A549 (cell line): ENCODE results near the gene HDAC7. TPM values are rescaled to one million over a fixed set of nuclear protein-coding genes. Genes with fewer than 3 reads are reported as not detected.

Experiments used
- ATAC-seq, 2 experiments: fragments of 200-7000 bp in 1 of 2; fragments of >200 bp in 1 of 2; cut with Nextera tagmentation in 1 of 2; cut with Tn5 transposase in 1 of 2; 3 replicates each; pipeline versions ENCODE4 v1.8.0 to v1.9.1; 2018 to 2020; ENCODE audit warnings: mild to moderate bottlenecking in 1 of 2, moderate library complexity in 1 of 2
- CTCF ChIA-PET: fragments of 300-600 bp; sonication (Branson Sonifier 250); formaldehyde crosslinking; extraction: SDS; loops from one replicate; lab custom pipeline; 2021; ENCODE audit warnings: antibody characterized with exemption, inconsistent platforms; lab: Yijun Ruan, JAX
- POLR2A ChIA-PET: fragments of 350-600 bp; formaldehyde crosslinking; extraction: SDS; loops from one replicate; lab custom pipeline; 2021; ENCODE audit warnings: antibody characterized with exemption, inconsistent platforms; lab: Yijun Ruan, JAX
- DNase-seq, 2 experiments: peaks; one replicate each; pipeline versions ENCODE4 v3.0.0 to v3.0.0-alpha.2; 2011 to 2016; ENCODE audit warnings: low read depth in 1 of 2, low spot score in 1 of 2
- FAIRE-seq: peaks from 2 replicates; lab custom pipeline; 2011; peaks lifted over from hg19 to GRCh38; lab: Jason Lieb, UNC
- H3K27ac ChIP-seq, 2 experiments: fragments of >200 bp; sonication (Bioruptor Twin); formaldehyde crosslinking; 3 replicates each; pipeline ENCODE4 v1.5.1; 2016 to 2017
- H3K4me1 ChIP-seq: fragments of >200 bp; sonication (Bioruptor Twin); formaldehyde crosslinking; 3 replicates; pipeline ENCODE4 v1.6.1; 2016
- H3K4me2 ChIP-seq: fragments of >200 bp; sonication (Bioruptor Twin); formaldehyde crosslinking; 3 replicates; pipeline ENCODE4 v1.6.1; 2016
- H3K4me3 ChIP-seq: fragments of >200 bp; sonication (Bioruptor Twin); formaldehyde crosslinking; 3 replicates; pipeline ENCODE4 v1.5.1; 2016
- H3K9me3 ChIP-seq: fragments of >200 bp; sonication (Bioruptor Twin); formaldehyde crosslinking; 3 replicates; pipeline ENCODE4 v1.6.1; 2016
- CHD4 ChIP-seq: fragments of 200-600 bp; sonication (generic); IDR thresholded peaks from 2 replicates; pipeline ENCODE4 v1.6.1; 2016; ENCODE audit warnings: antibody characterized with exemption, mild to moderate bottlenecking, borderline replicate concordance
- EHF ChIP-seq: fragments of 250-450 bp; sonication (Bioruptor Pico); IDR thresholded peaks from 2 replicates; pipeline ENCODE4 v1.5.0; 2020; ENCODE audit warnings: mild to moderate bottlenecking
- EHMT2 ChIP-seq: fragments of 200-600 bp; sonication (generic); IDR thresholded peaks from 2 replicates; pipeline ENCODE4 v1.6.1; 2016; ENCODE audit warnings: antibody characterized with exemption, low read depth, mild to moderate bottlenecking, moderate library complexity
- HOXB13 ChIP-seq: fragments of 250-450 bp; sonication (Bioruptor Pico); IDR thresholded peaks from 2 replicates; pipeline ENCODE4 v1.5.0; 2020; ENCODE audit warnings: low read depth, mild to moderate bottlenecking, moderate library complexity
- JUN ChIP-seq, 2 experiments: fragments of >200 bp; sonication (Bioruptor Twin); formaldehyde crosslinking; IDR thresholded peaks; 2 replicates in 1 of 2; 3 replicates in 1 of 2; pipeline ENCODE4 v1.6.1; 2016 to 2017
- JUNB ChIP-seq: fragments of >200 bp; sonication (Bioruptor Twin); formaldehyde crosslinking; IDR thresholded peaks from 2 replicates; pipeline ENCODE4 v1.6.1; 2016
- MAZ ChIP-seq: fragments of 150-350 bp; IDR thresholded peaks from 2 replicates; pipeline ENCODE4 v1.6.1; 2014; ENCODE audit warnings: antibody characterized with exemption, low read depth, low read length, borderline replicate concordance
- RARB ChIP-seq: fragments of 250-450 bp; sonication (Bioruptor Pico); IDR thresholded peaks from 2 replicates; pipeline ENCODE4 v1.8.0; 2021; ENCODE audit warnings: mild to moderate bottlenecking, moderate library complexity
- RCOR1 ChIP-seq: fragments of 150-350 bp; IDR thresholded peaks from 2 replicates; pipeline ENCODE4 v1.6.1; 2014; ENCODE audit warnings: antibody characterized with exemption, low read length, low read depth
- SMC3 ChIP-seq: fragments of >200 bp; sonication (Bioruptor Twin); formaldehyde crosslinking; IDR thresholded peaks from 3 replicates; pipeline ENCODE4 v1.6.1; 2018; ENCODE audit warnings: inconsistent platforms
- TP53 ChIP-seq: fragments of 250-450 bp; sonication (Bioruptor Pico); IDR thresholded peaks from 2 replicates; pipeline ENCODE4 v1.5.0; 2021; ENCODE audit warnings: mild to moderate bottlenecking, moderate library complexity
- ZNF302 ChIP-seq: fragments of 250-450 bp; sonication (Bioruptor Pico); IDR thresholded peaks from 2 replicates; pipeline ENCODE4 v1.9.0; 2021; ENCODE audit warnings: inconsistent platforms, mild to moderate bottlenecking, moderate library complexity
- WGBS: methylation state at CpG from one replicate; pipeline ENCODE4 v1.1.6; 2017; ENCODE audit errors: missing lambda C conversion rate; 5-methylcytosine and 5-hydroxymethylcytosine counted together
- polyA plus RNA-seq, 4 experiments: library from polyadenylated mRNA; depleted of rRNA in 3 of 4; stranded (reverse); fragments of >200 nt; fragmentation: RNase III in 1 of 4; extraction: RNeasy Plus Mini Kit Qiagen cat#74134 plus additional on column Dnase treatment in 1 of 4; gene quantifications; 2 replicates in 3 of 4; 3 replicates in 1 of 4; pipeline ENCODE4 v1.2.3, GENCODE V29; 2011 to 2017
- TF ChIP-seq, protein P1 (sequence below): fragments of >200 bp; sonication (Bioruptor Twin); formaldehyde crosslinking; IDR thresholded peaks from 2 replicates; pipeline ENCODE4 v1.6.1; 2016
- TF ChIP-seq, protein P2 (sequence below): IDR thresholded peaks from 2 replicates; pipeline ENCODE4 v1.6.1; 2012
- TF ChIP-seq, protein P3 (sequence below): IDR thresholded peaks from 2 replicates; pipeline ENCODE4 v1.6.1; 2012; ENCODE audit warnings: low read depth, borderline replicate concordance
- TF ChIP-seq, protein P4 (sequence below): IDR thresholded peaks from 2 replicates; pipeline ENCODE4 v1.6.1; 2012
- TF ChIP-seq, protein P5 (sequence below): fragments of 150-350 bp; IDR thresholded peaks from 2 replicates; pipeline ENCODE4 v1.6.1; 2014; ENCODE audit warnings: low read depth, mild to moderate bottlenecking, low read length
- TF ChIP-seq, protein P6 (sequence below): fragments of >200 bp; sonication (Bioruptor Twin); formaldehyde crosslinking; IDR thresholded peaks from 3 replicates; pipeline ENCODE4 v1.6.1; 2016
- TF ChIP-seq, protein P7 (sequence below): fragments of 200-600 bp; sonication (generic); IDR thresholded peaks from 2 replicates; pipeline ENCODE4 v1.6.1; 2016; ENCODE audit warnings: antibody characterized with exemption, mild to moderate bottlenecking, moderate library complexity
- TF ChIP-seq, protein P8 (sequence below): fragments of 250-450 bp; sonication (Bioruptor Pico); IDR thresholded peaks from 2 replicates; pipeline ENCODE4 v1.5.0; 2021; ENCODE audit warnings: mild to moderate bottlenecking, moderate library complexity, borderline replicate concordance

HDAC7 gene
- polyA plus RNA-seq, 2 of the 4 experiments (the other 2 are of a cell fraction), result 17.2 to 36.0 TPM

DNA sequence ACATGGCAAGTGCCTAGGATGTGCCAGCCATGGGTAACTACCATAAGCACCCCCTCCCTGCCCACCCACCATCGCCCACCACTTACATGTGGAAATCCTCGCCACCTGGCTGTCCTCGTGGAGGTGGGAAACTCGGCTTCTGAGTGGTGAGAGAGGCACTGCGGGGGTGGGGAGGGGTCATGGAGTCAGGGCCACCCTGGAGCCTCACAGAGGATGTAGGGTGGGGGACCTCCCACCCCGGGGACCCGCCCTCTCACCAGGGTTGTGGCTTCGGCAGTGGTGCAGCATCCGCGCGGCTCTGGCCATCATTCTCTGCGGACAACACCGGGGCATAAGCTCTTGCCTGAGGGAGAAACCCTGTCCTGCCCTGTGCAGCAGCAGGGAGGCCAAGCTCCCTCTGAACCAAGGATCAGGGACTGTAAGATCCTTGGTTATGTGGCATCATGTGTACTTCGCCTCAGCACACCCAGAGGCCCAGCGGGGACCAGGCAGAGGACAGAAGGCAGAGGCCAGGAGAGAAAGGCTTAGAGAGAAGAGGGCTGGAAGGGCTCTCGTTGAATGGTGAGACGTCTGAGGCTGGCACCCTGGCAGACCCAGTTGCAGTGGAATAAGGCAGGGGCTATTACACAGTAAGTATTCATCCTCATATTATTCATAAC is 81.6 kb downstream of the HDAC7 start:
- POLR2A ChIA-PET, result no interaction called here

More for the DNA sequence above, 81.6 kb downstream of the HDAC7 start:
- WGBS, result 75% methylated on average over 7 of the region's 17 CpGs
- DNase-seq (no peak), ATAC-seq (no peak), FAIRE-seq (no peak)
- H3K27ac ChIP-seq, result no peak overlapping the region
- no peak overlapping the region for H3K4me2 ChIP-seq
- CTCF ChIA-PET, result interaction anchor here (3.5 to 43.9 kb wide), 6 partner anchors 10 to 100 kb away, joined by 25 to 1399 read pairs (median 269); partner anchors contain the start of genes ENDOU, RAPGEF3 and SLC48A1
- TF ChIP-seq, protein P1, sequence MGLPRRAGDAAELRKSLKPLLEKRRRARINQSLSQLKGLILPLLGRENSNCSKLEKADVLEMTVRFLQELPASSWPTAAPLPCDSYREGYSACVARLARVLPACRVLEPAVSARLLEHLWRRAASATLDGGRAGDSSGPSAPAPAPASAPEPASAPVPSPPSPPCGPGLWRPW, result no peak
- no peak for TF ChIP-seq ZNF302 (CRISPR knock-in tag)
- TF ChIP-seq, protein P2, sequence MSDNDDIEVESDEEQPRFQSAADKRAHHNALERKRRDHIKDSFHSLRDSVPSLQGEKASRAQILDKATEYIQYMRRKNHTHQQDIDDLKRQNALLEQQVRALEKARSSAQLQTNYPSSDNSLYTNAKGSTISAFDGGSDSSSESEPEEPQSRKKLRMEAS, result no peak
- TF ChIP-seq RARB (CRISPR knock-in tag), result no peak
- TF ChIP-seq, protein P3, sequence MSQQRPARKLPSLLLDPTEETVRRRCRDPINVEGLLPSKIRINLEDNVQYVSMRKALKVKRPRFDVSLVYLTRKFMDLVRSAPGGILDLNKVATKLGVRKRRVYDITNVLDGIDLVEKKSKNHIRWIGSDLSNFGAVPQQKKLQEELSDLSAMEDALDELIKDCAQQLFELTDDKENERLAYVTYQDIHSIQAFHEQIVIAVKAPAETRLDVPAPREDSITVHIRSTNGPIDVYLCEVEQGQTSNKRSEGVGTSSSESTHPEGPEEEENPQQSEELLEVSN, result no peak
- TF ChIP-seq, protein P4, sequence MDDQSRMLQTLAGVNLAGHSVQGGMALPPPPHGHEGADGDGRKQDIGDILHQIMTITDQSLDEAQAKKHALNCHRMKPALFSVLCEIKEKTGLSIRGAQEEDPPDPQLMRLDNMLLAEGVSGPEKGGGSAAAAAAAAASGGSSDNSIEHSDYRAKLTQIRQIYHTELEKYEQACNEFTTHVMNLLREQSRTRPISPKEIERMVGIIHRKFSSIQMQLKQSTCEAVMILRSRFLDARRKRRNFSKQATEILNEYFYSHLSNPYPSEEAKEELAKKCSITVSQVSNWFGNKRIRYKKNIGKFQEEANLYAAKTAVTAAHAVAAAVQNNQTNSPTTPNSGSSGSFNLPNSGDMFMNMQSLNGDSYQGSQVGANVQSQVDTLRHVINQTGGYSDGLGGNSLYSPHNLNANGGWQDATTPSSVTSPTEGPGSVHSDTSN, result no peak
- TF ChIP-seq TP53 (CRISPR knock-in tag), result no peak
- TF ChIP-seq, protein P5, sequence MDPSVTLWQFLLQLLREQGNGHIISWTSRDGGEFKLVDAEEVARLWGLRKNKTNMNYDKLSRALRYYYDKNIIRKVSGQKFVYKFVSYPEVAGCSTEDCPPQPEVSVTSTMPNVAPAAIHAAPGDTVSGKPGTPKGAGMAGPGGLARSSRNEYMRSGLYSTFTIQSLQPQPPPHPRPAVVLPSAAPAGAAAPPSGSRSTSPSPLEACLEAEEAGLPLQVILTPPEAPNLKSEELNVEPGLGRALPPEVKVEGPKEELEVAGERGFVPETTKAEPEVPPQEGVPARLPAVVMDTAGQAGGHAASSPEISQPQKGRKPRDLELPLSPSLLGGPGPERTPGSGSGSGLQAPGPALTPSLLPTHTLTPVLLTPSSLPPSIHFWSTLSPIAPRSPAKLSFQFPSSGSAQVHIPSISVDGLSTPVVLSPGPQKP, result no peak
- no peak for TF ChIP-seq RCOR1
- no peak for TF ChIP-seq JUNB
- TF ChIP-seq, protein P6, sequence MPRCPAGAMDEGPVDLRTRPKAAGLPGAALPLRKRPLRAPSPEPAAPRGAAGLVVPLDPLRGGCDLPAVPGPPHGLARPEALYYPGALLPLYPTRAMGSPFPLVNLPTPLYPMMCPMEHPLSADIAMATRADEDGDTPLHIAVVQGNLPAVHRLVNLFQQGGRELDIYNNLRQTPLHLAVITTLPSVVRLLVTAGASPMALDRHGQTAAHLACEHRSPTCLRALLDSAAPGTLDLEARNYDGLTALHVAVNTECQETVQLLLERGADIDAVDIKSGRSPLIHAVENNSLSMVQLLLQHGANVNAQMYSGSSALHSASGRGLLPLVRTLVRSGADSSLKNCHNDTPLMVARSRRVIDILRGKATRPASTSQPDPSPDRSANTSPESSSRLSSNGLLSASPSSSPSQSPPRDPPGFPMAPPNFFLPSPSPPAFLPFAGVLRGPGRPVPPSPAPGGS, result no peak
- TF ChIP-seq EHF (CRISPR knock-in tag), result no peak
- TF ChIP-seq, protein P7, sequence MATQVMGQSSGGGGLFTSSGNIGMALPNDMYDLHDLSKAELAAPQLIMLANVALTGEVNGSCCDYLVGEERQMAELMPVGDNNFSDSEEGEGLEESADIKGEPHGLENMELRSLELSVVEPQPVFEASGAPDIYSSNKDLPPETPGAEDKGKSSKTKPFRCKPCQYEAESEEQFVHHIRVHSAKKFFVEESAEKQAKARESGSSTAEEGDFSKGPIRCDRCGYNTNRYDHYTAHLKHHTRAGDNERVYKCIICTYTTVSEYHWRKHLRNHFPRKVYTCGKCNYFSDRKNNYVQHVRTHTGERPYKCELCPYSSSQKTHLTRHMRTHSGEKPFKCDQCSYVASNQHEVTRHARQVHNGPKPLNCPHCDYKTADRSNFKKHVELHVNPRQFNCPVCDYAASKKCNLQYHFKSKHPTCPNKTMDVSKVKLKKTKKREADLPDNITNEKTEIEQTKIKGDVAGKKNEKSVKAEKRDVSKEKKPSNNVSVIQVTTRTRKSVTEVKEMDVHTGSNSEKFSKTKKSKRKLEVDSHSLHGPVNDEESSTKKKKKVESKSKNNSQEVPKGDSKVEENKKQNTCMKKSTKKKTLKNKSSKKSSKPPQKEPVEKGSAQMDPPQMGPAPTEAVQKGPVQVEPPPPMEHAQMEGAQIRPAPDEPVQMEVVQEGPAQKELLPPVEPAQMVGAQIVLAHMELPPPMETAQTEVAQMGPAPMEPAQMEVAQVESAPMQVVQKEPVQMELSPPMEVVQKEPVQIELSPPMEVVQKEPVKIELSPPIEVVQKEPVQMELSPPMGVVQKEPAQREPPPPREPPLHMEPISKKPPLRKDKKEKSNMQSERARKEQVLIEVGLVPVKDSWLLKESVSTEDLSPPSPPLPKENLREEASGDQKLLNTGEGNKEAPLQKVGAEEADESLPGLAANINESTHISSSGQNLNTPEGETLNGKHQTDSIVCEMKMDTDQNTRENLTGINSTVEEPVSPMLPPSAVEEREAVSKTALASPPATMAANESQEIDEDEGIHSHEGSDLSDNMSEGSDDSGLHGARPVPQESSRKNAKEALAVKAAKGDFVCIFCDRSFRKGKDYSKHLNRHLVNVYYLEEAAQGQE, result no peak
- TF ChIP-seq SMC3, result no peak
- no peak for TF ChIP-seq JUN (IDR thresholded peaks at IDR 0.05)
- TF ChIP-seq MAZ, result no peak
- TF ChIP-seq HOXB13 (CRISPR knock-in tag), result no peak
- TF ChIP-seq, protein P8, sequence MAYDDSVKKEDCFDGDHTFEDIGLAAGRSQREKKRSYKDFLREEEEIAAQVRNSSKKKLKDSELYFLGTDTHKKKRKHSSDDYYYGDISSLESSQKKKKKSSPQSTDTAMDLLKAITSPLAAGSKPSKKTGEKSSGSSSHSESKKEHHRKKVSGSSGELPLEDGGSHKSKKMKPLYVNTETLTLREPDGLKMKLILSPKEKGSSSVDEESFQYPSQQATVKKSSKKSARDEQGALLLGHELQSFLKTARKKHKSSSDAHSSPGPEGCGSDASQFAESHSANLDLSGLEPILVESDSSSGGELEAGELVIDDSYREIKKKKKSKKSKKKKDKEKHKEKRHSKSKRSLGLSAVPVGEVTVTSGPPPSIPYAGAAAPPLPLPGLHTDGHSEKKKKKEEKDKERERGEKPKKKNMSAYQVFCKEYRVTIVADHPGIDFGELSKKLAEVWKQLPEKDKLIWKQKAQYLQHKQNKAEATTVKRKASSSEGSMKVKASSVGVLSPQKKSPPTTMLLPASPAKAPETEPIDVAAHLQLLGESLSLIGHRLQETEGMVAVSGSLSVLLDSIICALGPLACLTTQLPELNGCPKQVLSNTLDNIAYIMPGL, result no peak
- no peak for TF ChIP-seq EHMT2
- TF ChIP-seq CHD4, result no peak
- H3K9me3 ChIP-seq, result no peaks in the 10 kb centered on the region
- peaks cover 8% of the 10 kb centered on the region for H3K4me1 ChIP-seq
- no peak overlapping the region for H3K4me3 ChIP-seq
